H1 (cell line): Measurements from ENCODE around the gene TTC33.
"Not testable (repeated sequence)": the region's sequence is repeated elsewhere in the genome, so short reads cannot be mapped to it uniquely, and the experiment has no call there.

Experiments
- EGR1 ChIP-seq: IDR thresholded peaks from 2 replicates; pipeline ENCODE4 v1.6.1; 2011; ENCODE audit warnings: low read depth, low read length, borderline replicate concordance
- MAFK ChIP-seq: IDR thresholded peaks from 2 replicates; pipeline ENCODE4 v1.6.1; 2012; ENCODE audit warnings: low read depth, mild to moderate bottlenecking, improper control_type of control experiment, low read length
- POLR2A ChIP-seq, 2 experiments: IDR thresholded peaks; 1 replicate in 1 of 2; 2 replicates in 1 of 2; pipeline ENCODE4 v1.6.1; 2011; ENCODE audit warnings: low read depth in 2 of 2, low read length in 2 of 2, mild to moderate bottlenecking in 2 of 2; ENCODE audit errors: control extremely low read depth in 1 of 2

- not testable (repeated sequence) for TF ChIP-seq POLR2A (IDR thresholded peaks at IDR 0.05; ENCODE audit: control extremely low read depth in 1 of 2, low read depth in 2 of 2, low read length in 2 of 2); MAFK; EGR1
Observed at GRCh38 chr5:40591727-40592396, 163.9 kb downstream of the TTC33 start.
